IPS-11a (cell line): ENCODE data around the gene TMEM130.

ENCODE experiments used
- H3K4me3 ChIP-seq: one replicate; pipeline ENCODE4 v1.5.1; 2013; ENCODE audit warnings: low read depth, low read length, control low read depth

TMEM130 gene

DNA sequence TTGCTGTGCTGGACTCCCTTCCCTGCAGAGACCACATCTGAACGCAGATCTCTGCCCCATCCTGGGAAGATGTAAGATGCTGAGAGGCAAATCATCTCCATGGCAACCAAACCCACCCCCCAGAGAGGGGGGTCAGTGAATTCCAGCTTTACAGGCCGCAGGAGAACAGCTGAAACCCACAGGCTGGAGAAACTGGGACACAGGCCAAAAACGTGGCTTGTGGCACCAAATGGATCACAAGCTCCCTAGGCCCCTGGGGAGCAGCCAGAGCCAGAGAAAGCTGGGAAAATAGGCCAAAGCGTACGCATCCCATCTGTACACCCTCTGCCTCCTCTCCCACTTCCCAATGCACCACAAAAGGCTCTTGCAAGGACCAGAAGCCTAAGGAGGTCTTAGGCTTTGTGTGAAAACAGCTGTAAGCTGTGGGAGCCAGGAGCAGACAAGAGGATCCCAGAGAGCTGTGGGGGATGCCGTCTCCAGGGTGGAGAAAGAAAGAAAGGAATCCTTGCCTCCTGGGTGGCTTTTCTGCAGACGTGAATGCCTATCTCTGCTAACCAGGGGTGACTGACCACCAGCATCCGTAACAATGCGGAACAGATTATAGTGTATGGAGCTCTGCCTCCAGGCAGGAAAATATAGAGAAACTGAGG, 59.5 kb downstream of the TMEM130 start:
- H3K4me3 ChIP-seq = no peak overlapping the region

DNA sequence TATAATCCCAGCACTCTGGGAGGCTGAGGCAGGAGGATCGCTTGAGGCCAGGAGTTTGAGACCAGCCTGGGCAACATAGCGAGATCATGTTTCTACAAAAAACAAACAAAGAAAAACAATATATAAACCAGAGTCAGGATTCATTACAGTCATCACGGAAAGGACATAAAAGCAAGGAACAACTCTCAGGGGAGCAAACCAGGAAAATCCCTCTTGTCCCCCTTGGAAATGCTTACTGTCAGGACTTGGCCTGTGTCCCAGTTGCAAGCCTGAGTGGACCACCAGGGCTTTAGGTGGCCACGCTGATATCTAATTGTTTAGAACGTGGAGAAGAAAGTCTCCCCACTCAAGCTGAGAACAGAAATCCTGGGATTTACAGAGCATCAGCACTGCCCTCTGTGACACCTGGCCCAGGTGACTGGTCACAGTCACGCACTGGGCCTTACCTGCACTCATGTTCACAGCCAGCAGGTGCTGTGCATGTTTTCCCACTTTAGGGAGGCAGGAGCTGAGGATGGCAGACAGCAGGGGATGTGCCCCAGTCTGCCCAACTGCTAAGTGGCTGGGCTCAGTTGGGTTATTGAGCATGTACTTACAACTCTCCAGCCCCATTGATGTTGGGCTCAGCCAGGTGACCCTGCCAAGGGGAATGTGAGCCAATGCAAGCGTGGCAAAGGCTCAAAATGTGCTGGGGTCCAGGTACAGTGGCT, 60.9 kb downstream of the TMEM130 start:
- no peak overlapping the region for H3K4me3 ChIP-seq

DNA sequence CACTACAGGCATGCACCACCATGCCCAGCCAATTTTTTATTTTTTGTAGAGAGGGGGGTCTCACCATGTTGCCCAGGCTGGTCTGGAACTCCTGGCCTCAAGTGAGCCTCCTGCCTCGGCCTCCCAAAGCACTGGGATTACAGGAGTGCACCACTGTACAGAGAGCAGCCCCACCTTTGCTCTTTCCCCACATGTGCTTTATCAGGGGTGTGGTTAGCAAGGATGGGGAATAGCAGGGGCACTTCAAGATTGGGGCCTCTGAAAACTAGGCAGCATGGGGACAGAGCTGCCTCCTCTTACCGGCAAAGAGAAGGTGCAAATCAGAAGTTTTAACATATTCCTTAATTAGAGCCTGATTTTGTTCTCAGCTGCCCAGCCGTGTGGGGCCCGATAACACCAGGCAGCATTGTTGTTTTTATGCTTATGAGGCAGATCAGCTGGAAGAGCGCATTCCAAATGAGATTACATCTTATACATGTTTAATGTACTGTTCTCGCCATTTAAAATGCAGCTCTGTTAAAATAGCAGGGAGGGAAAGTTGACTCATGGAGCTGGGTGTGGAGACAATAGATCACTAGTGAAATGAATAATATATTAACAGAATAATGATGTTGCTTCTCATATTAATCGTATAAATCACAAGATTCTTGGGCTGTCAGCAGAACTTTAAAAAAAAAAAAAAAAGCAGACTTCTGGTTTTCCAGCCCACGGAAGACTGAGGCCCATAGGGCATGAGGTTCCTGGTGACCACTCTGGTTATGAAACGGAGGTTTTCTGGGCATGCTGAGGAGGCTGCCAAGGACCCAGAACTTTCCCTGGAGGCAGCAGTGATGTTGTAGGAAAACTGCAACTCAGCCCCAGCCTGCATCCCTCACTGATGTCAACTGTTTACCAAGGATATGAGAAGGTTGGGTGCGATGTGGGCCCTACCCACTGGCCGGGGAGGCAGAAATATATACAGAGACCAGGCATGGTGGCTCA, 62.5 kb downstream of the TMEM130 start:
- no peak overlapping the region for H3K4me3 ChIP-seq

DNA sequence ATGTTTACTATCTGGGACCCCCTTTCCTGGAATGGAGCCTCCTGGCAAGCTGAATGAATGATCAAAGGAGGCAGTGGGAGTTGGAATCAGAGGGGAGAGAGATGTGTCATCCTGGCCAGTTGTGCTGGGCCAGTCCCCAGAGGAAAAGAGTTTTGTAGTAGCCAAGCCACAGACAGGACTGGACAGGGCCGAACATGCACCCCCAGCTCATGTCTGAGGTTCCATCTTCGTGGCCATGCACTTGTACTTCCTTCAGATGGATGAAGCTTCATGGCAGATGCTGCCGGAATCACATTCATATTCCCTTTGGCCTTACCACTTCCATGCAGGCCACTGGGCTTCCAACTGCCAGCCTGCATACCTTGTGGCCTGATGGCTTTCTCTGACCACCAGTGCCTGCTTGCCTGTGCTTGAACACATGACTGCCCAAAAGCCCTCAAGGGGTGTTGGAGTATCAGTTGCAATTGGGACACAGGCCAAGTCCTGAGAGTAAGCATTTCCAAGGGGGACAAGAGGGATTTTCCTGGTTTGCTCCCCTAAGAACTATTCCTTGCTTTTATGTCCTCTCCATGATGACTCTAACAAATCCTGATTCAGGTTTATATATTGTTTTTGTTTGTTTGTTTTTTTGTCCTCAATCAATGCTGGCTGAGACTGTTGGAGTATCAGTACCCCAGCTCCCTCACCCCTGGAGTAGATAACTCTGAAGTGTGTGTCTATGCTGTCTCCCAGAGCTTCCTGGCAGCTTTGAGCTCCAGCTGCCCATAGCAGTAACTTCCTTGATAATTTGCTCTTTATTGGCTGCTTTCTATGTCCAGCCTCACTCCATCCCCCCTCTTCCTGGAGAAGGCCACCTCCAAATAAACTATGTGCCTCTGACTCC, 63.6 kb downstream of the TMEM130 start:
- H3K4me3 ChIP-seq = no peak overlapping the region

DNA sequence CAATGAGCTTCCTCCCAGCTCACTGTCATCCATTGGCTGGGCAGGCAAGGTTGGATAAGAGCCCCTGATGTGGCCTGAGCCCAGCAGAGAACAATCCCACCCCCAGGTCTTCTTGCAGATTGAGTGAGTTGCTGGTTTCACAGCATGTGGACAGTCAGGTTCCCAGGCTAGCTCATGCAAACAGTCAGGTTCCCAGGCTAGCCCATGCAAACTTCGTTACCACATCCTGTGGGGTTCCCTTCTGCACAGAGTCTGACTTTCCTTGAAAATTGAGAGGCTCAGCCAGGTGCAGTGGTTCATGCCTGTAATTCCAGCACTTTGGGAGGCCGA, 67.1 kb downstream of the TMEM130 start:
- H3K4me3 ChIP-seq = no peak overlapping the region

DNA sequence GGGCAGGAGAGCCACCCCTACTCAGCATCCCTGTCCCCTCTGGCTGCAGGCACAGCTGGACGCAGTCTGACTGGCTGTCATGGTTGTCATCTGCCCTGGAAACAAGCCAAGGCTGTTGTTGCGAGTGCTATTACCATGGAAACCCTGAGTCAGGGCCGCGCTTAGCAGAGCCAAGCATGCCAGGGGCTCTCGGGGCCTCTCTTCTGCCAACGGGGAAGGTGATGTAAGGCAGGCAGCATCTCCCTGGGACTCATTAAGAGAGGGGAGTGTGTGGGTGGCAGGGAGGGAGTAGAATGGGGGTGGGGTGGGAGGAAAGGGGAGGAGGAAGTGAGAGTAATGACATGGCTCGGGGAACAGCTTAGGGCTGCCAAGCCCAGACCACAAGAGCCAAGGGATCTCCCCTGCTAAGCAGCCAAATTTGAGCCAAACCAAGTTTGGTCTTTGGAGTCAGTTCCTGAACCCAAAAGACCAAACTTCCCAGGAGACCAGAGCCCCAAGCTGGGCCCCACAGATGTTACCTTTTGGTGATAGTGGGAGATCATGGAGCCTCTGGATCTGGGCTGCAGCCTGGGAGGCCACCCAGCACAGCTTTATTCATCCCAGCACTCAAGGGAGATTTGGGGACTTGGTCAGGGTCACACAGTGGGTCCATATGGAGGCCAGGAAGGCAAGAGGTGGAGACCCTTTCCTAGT, 67.6 kb downstream of the TMEM130 start:
- H3K4me3 ChIP-seq = no peak overlapping the region

DNA sequence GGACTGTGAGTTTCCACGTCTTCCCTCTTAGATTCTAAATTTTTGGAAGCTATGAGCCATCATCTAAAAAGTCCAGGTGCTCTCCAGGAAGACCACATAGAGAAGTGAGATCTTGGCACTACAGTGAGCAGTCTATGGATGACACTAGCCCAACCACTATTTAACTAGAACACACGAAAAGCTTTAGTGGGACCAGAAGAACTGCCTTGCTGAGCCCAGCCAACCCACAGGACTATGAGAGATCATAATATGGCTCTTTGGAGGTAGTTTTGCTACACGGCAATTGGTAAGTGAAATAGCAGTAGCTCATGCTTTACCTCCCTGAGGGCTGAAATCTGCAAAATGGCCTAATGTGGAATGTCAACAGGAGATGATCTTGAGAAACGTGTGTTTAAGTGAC, 68.8 kb downstream of the TMEM130 start:
- H3K4me3 ChIP-seq = no peak overlapping the region

DNA sequence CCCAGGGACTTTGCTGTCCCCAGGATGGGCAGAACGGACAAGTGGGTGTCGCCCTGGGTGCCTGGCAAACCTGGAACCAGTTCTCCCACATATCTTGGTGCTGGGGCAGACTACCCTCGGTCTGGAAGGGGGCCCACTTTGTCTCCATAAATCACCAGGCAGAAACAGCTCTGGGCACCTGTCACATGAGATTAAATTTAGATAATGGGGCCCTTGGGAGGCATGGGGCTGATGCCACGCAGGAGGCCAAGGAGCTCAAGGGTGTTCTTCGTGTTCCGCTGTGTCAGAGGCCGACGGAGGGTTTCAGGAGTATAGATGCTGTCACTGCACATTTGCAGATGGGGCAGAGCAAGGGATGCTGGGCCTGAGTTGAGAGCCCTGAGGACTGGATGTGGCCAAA, 72.7 kb downstream of the TMEM130 start:
- no peak overlapping the region for H3K4me3 ChIP-seq
